A549 (cell line): ENCODE measurements around the gene CCDC188. TPM values are rescaled to one million over a fixed set of nuclear protein-coding genes. Genes with fewer than 3 reads are reported as not detected.

Experiments
- ATAC-seq, 2 experiments: fragments of 200-7000 bp in 1 of 2; fragments of >200 bp in 1 of 2; cut with Nextera tagmentation in 1 of 2; cut with Tn5 transposase in 1 of 2; 3 replicates each; pipeline versions ENCODE4 v1.8.0 to v1.9.1; 2018 to 2020; ENCODE audit warnings: mild to moderate bottlenecking in 1 of 2, moderate library complexity in 1 of 2
- CTCF ChIA-PET: fragments of 300-600 bp; sonication (Branson Sonifier 250); formaldehyde crosslinking; extraction: SDS; loops from one replicate; lab custom pipeline; 2021; ENCODE audit warnings: antibody characterized with exemption, inconsistent platforms; lab: Yijun Ruan, JAX
- POLR2A ChIA-PET: fragments of 350-600 bp; formaldehyde crosslinking; extraction: SDS; loops from one replicate; lab custom pipeline; 2021; ENCODE audit warnings: antibody characterized with exemption, inconsistent platforms; lab: Yijun Ruan, JAX
- DNase-seq, 2 experiments: peaks; one replicate each; pipeline versions ENCODE4 v3.0.0 to v3.0.0-alpha.2; 2011 to 2016; ENCODE audit warnings: low read depth in 1 of 2, low spot score in 1 of 2
- FAIRE-seq: peaks from 2 replicates; lab custom pipeline; 2011; peaks lifted over from hg19 to GRCh38; lab: Jason Lieb, UNC
- H3K27ac ChIP-seq, 2 experiments: fragments of >200 bp; sonication (Bioruptor Twin); formaldehyde crosslinking; 3 replicates each; pipeline ENCODE4 v1.5.1; 2016 to 2017
- H3K4me1 ChIP-seq: fragments of >200 bp; sonication (Bioruptor Twin); formaldehyde crosslinking; 3 replicates; pipeline ENCODE4 v1.6.1; 2016
- H3K4me2 ChIP-seq: fragments of >200 bp; sonication (Bioruptor Twin); formaldehyde crosslinking; 3 replicates; pipeline ENCODE4 v1.6.1; 2016
- H3K4me3 ChIP-seq: fragments of >200 bp; sonication (Bioruptor Twin); formaldehyde crosslinking; 3 replicates; pipeline ENCODE4 v1.5.1; 2016
- H3K9me3 ChIP-seq: fragments of >200 bp; sonication (Bioruptor Twin); formaldehyde crosslinking; 3 replicates; pipeline ENCODE4 v1.6.1; 2016
- CBX2 ChIP-seq: fragments of 200-600 bp; sonication (generic); IDR thresholded peaks from 2 replicates; pipeline ENCODE4 v1.6.1; 2016; ENCODE audit warnings: low read depth, mild to moderate bottlenecking, borderline replicate concordance
- EHF ChIP-seq: fragments of 250-450 bp; sonication (Bioruptor Pico); IDR thresholded peaks from 2 replicates; pipeline ENCODE4 v1.5.0; 2020; ENCODE audit warnings: mild to moderate bottlenecking
- EHMT2 ChIP-seq: fragments of 200-600 bp; sonication (generic); IDR thresholded peaks from 2 replicates; pipeline ENCODE4 v1.6.1; 2016; ENCODE audit warnings: antibody characterized with exemption, low read depth, mild to moderate bottlenecking, moderate library complexity
- EP300 ChIP-seq, 2 experiments: fragments of >200 bp; sonication (Bioruptor Twin); formaldehyde crosslinking; IDR thresholded peaks; 2 replicates in 1 of 2; 3 replicates in 1 of 2; pipeline ENCODE4 v1.6.1; 2016 to 2017
- FOSB ChIP-seq: fragments of 250-450 bp; sonication (Bioruptor Pico); IDR thresholded peaks from 2 replicates; pipeline ENCODE4 v1.5.0; 2020; ENCODE audit warnings: mild to moderate bottlenecking, moderate library complexity
- FOXS1 ChIP-seq: fragments of 250-450 bp; sonication (Bioruptor Pico); IDR thresholded peaks from 2 replicates; pipeline ENCODE4 v1.5.0; 2020; ENCODE audit warnings: mild to moderate bottlenecking, moderate library complexity
- GATA3 ChIP-seq: IDR thresholded peaks from 2 replicates; pipeline ENCODE4 v1.6.1; 2012; ENCODE audit warnings: borderline replicate concordance
- JUNB ChIP-seq: fragments of >200 bp; sonication (Bioruptor Twin); formaldehyde crosslinking; IDR thresholded peaks from 2 replicates; pipeline ENCODE4 v1.6.1; 2016
- MAFK ChIP-seq: fragments of 450-650 bp; IDR thresholded peaks from 2 replicates; pipeline ENCODE4 v1.6.1; 2014; ENCODE audit not compliant: partially characterized antibody
- NFE2L2 ChIP-seq: fragments of 150-350 bp; conservative IDR thresholded peaks from 2 replicates; pipeline ENCODE4 v1.6.1; 2014; ENCODE audit warnings: low read length
- NPAS2 ChIP-seq: fragments of 250-450 bp; sonication (Bioruptor Pico); IDR thresholded peaks from 2 replicates; pipeline ENCODE4 v1.8.0; 2022; ENCODE audit warnings: mild to moderate bottlenecking, moderate library complexity, borderline replicate concordance
- PBX3 ChIP-seq: IDR thresholded peaks from 2 replicates; pipeline ENCODE4 v1.6.1; 2012
- PHF8 ChIP-seq: fragments of 200-600 bp; sonication (generic); IDR thresholded peaks from 2 replicates; pipeline ENCODE4 v1.6.1; 2016; ENCODE audit warnings: low read depth, mild to moderate bottlenecking, antibody characterized with exemption, moderate library complexity, borderline replicate concordance
- RAD21 ChIP-seq, 2 experiments: fragments of >200 bp in 1 of 2; sonication (Bioruptor Twin) in 1 of 2; formaldehyde crosslinking in 1 of 2; IDR thresholded peaks in 1 of 2; conservative IDR thresholded peaks in 1 of 2; 2 replicates in 1 of 2; 3 replicates in 1 of 2; pipeline ENCODE4 v1.6.1; 2012 to 2018; ENCODE audit warnings: inconsistent platforms in 1 of 2
- RCOR1 ChIP-seq: fragments of 150-350 bp; IDR thresholded peaks from 2 replicates; pipeline ENCODE4 v1.6.1; 2014; ENCODE audit warnings: antibody characterized with exemption, low read length, low read depth
- SREBF2 ChIP-seq: fragments of 450-650 bp; IDR thresholded peaks from 2 replicates; pipeline ENCODE4 v1.6.1; 2014; ENCODE audit warnings: mild to moderate bottlenecking, moderate library complexity
- TP53 ChIP-seq: fragments of 250-450 bp; sonication (Bioruptor Pico); IDR thresholded peaks from 2 replicates; pipeline ENCODE4 v1.5.0; 2021; ENCODE audit warnings: mild to moderate bottlenecking, moderate library complexity
- ZC3H11A ChIP-seq: fragments of 450-650 bp; IDR thresholded peaks from 2 replicates; pipeline ENCODE4 v1.6.1; 2014; ENCODE audit warnings: antibody characterized with exemption, mild to moderate bottlenecking
- WGBS: methylation state at CpG from one replicate; pipeline ENCODE4 v1.1.6; 2017; ENCODE audit errors: missing lambda C conversion rate; 5-methylcytosine and 5-hydroxymethylcytosine counted together
- polyA plus RNA-seq, 4 experiments: library from polyadenylated mRNA; depleted of rRNA in 3 of 4; stranded (reverse); fragments of >200 nt; fragmentation: RNase III in 1 of 4; extraction: RNeasy Plus Mini Kit Qiagen cat#74134 plus additional on column Dnase treatment in 1 of 4; gene quantifications; 2 replicates in 3 of 4; 3 replicates in 1 of 4; pipeline ENCODE4 v1.2.3, GENCODE V29; 2011 to 2017
- TF ChIP-seq, protein P1 (sequence below): fragments of >200 bp; sonication (Bioruptor Twin); formaldehyde crosslinking; IDR thresholded peaks from 2 replicates; pipeline ENCODE4 v1.6.1; 2016
- TF ChIP-seq, protein P2 (sequence below): IDR thresholded peaks from 2 replicates; pipeline ENCODE4 v1.6.1; 2012

CCDC188 gene
- polyA plus RNA-seq, 2 of the 4 experiments (the other 2 are of a cell fraction): not detected

GRCh38 chr22:20186871-20187546, 36.2 kb upstream of the CCDC188 start:
- TF ChIP-seq PBX3 (no peak), ZC3H11A (no peak), SREBF2 (no peak), RCOR1 (no peak), EHMT2 (no peak), EP300 (IDR thresholded peaks at IDR 0.05) (no peak), TP53 (CRISPR knock-in tag) (no peak), GATA3 (no peak), PHF8 (no peak)
- TF ChIP-seq, protein P1, sequence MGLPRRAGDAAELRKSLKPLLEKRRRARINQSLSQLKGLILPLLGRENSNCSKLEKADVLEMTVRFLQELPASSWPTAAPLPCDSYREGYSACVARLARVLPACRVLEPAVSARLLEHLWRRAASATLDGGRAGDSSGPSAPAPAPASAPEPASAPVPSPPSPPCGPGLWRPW: no peak
- no peak overlapping the region for H3K4me2 ChIP-seq
- H3K27ac ChIP-seq: no peak overlapping the region
- no peaks in the 10 kb centered on the region for H3K9me3 ChIP-seq
- 44% methylated on average over 9 of the region's 14 CpGs for WGBS
- DNase-seq (no peak), FAIRE-seq (no peak), ATAC-seq (no peak)
- H3K4me3 ChIP-seq: no peak overlapping the region
- no peaks in the 10 kb centered on the region for H3K4me1 ChIP-seq
- POLR2A ChIA-PET: no interaction called here
- CTCF ChIA-PET: interaction anchor here (0.9 to 2.8 kb wide), 4 partner anchors 21 to 98 kb away, joined by 3 to 9 read pairs (median 3); no protein-coding TSS in a partner anchor

DNA sequence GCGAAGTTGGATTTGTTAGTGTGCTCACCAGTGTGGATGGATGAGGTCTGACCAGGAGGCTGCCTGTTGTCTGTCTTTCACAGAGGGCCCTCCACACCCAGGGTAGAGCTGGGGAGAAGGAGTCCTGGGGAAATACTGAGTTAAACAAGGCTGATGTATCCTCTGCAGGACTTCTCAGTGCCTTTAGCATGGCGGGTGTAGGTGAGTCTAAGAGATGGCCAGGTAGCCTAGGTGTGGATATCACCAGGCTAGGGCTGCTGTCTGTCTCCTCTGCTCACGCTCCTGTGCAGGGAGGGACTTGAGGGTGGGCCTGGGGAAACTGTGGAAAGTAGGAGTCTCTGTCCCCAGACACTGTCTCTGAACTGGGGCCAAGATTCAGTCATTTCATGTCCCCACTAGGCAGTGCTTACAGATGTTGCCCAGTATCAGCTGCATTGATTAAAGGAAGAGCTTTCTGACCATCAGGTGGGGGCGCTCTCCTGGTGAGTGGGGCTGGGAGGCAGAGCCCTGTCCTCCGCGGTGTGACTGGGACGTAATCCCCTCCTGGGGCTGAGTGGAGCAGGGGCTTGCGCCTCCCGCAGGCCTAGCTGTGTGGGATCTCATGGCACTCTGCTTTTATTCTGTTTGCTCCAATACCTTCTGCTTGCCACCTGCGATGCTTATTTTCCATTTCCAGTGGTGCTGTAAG, 35.5 kb upstream of the CCDC188 start:
- no peak overlapping the region for H3K4me2 ChIP-seq
- no peaks in the 10 kb centered on the region for H3K4me1 ChIP-seq
- peak in 1 of 2 experiments; percentile 67; a peak in 3 of 6 replicates for ATAC-seq
- TF ChIP-seq FOXS1 (CRISPR knock-in tag) (no peak), RAD21 (conservative IDR thresholded peaks at IDR 0.05 in 1 of 2, IDR thresholded peaks at IDR 0.05 in 1 of 2) (no peak), FOSB (no peak), EHF (CRISPR knock-in tag) (no peak), CBX2 (no peak), NFE2L2 (no peak), NPAS2 (no peak), PHF8 (no peak), JUNB (no peak), ZC3H11A (no peak), MAFK (no peak)
- TF ChIP-seq, protein P2, sequence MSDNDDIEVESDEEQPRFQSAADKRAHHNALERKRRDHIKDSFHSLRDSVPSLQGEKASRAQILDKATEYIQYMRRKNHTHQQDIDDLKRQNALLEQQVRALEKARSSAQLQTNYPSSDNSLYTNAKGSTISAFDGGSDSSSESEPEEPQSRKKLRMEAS: no peak
- TF ChIP-seq, all 56 proteins: peak for 0
- Histone ChIP-seq H3K4me3 (no peak overlapping the region), H3K27ac (no peak overlapping the region), H3K9me3 (no peaks in the 10 kb centered on the region)
- CTCF ChIA-PET: interaction anchor here (0.9 to 2.8 kb wide), 5 partner anchors 22 to 99 kb away, joined by 3 to 9 read pairs (median 3); no protein-coding TSS in a partner anchor
- POLR2A ChIA-PET: no interaction called here
- WGBS: 34% methylated on average over 9 of the region's 10 CpGs
- DNase-seq (peak in 1 of 2 experiments; percentile 25), FAIRE-seq (no peak)

- 69% methylated on average over 3 of the region's 6 CpGs for WGBS
- ChIA-PET POLR2A (no interaction called here), CTCF (interaction anchor here (0.8 to 1.8 kb wide), 4 partner anchors 22 to 100 kb away, joined by 3 to 4 read pairs (median 3); no protein-coding TSS in a partner anchor)
- Histone ChIP-seq H3K27ac (no peak overlapping the region), H3K9me3 (no peaks in the 10 kb centered on the region), H3K4me2 (no peak overlapping the region), H3K4me1 (no peaks in the 10 kb centered on the region), H3K4me3 (no peak overlapping the region)
- DNase-seq: no peak
- no peak for ATAC-seq
- TF ChIP-seq SREBF2: no peak
- TF ChIP-seq PHF8: no peak
- FAIRE-seq: no peak
Observed at GRCh38 chr22:20185750-20186149, 34.9 kb upstream of the CCDC188 start.
